HCT116 (cell line): ENCODE measurements around the gene BEND3. TPM values are rescaled to one million over a fixed set of nuclear protein-coding genes. Genes with fewer than 3 reads are reported as not detected.

ENCODE experiments used
- ATAC-seq: fragments of 200-7000 bp; cut with Tn5 transposase; 2 replicates; pipeline ENCODE4 v1.9.1; 2020; ENCODE audit warnings: mild to moderate bottlenecking, moderate library complexity
- BruUV-seq: library from RNA; stranded (reverse); fragments of 400-500 nt; replicated peaks from 2 replicates; lab custom pipeline; 2021; lab: Mats Ljungman, UMichigan
- CTCF ChIA-PET: fragments of 300-600 bp; sonication (Branson Sonifier 250); formaldehyde crosslinking; loops from one replicate; lab custom pipeline; 2021; ENCODE audit warnings: antibody characterized with exemption; lab: Charles Lee
- POLR2A ChIA-PET: fragments of 300-600, 350-600 bp; sonication (Branson Sonifier 250); formaldehyde crosslinking; loops from one replicate; lab custom pipeline; 2021; ENCODE audit warnings: antibody characterized with exemption; lab: Charles Lee
- RAD21 ChIA-PET, 2 experiments: fragments of 300-600 bp; sonication (Branson Sonifier 250); formaldehyde crosslinking; loops; one replicate each; lab custom pipeline; 2023; ENCODE audit warnings: low total read pairs in 2 of 2; ENCODE audit not compliant: uncharacterized antibody in 2 of 2, unreplicated experiment in 2 of 2, low non-redundant PET in 1 of 2; lab: Charles Lee
- DNase-seq: peaks from one replicate; pipeline ENCODE4 v3.0.0-alpha.2; 2010; ENCODE audit warnings: low read depth, low spot score
- H2AFZ ChIP-seq: fragments of 200-600 bp; shearing (Covaris generic), sonication (generic); 2 replicates; pipeline ENCODE4 v1.6.1; 2017; ENCODE audit warnings: low read depth, mixed run types, mixed read lengths, antibody characterized with exemption, low read length; ENCODE audit not compliant: poor library complexity, severe bottlenecking
- H3K27ac ChIP-seq: 2 replicates; pipeline ENCODE4 v1.5.1; 2012; ENCODE audit warnings: low read depth, low read length
- H3K27me3 ChIP-seq: fragments of 200-600 bp; sonication (generic); 2 replicates; pipeline ENCODE4 v1.6.1; 2016; ENCODE audit warnings: mixed run types, low read length, mixed read lengths; ENCODE audit not compliant: insufficient read depth
- H3K36me3 ChIP-seq, 2 experiments: fragments of 200-500 bp in 1 of 2; fragments of 200-600 bp in 1 of 2; sonication (Bioruptor generic) in 1 of 2; sonication (generic) in 1 of 2; 2 replicates each; pipeline versions ENCODE4 v1.5.1 to v1.6.1; 2014 to 2016; ENCODE audit warnings: low read length in 2 of 2, inconsistent platforms in 1 of 2, mixed read lengths in 1 of 2, mixed run types in 1 of 2; ENCODE audit not compliant: insufficient read depth in 2 of 2, control insufficient read depth in 1 of 2
- H3K4me1 ChIP-seq, 2 experiments: fragments of 200-600 bp in 1 of 2; sonication (generic) in 1 of 2; 2 replicates each; pipeline versions ENCODE4 v1.5.1 to v1.6.1; 2012 to 2017; ENCODE audit warnings: low read length in 2 of 2, inconsistent platforms in 1 of 2, mild to moderate bottlenecking in 1 of 2, mixed read lengths in 1 of 2, mixed run types in 1 of 2, moderate library complexity in 1 of 2; ENCODE audit not compliant: insufficient read depth in 2 of 2, control insufficient read depth in 1 of 2
- H3K4me2 ChIP-seq: fragments of 200-600 bp; sonication (generic); 2 replicates; pipeline ENCODE4 v1.6.1; 2017; ENCODE audit warnings: mixed run types, low read length, mixed read lengths
- H3K4me3 ChIP-seq, 2 experiments: fragments of 200-600 bp in 1 of 2; sonication (generic) in 1 of 2; replicated peaks in 1 of 2; 2 replicates each; pipeline ENCODE4 v1.5.1; 2011 to 2016; ENCODE audit warnings: low read length in 2 of 2, control low read depth in 1 of 2, low read depth in 1 of 2, mild to moderate bottlenecking in 1 of 2, mixed read lengths in 1 of 2, mixed run types in 1 of 2
- H3K79me2 ChIP-seq: fragments of 200-600 bp; sonication (generic); 2 replicates; pipeline ENCODE4 v1.6.1; 2017; ENCODE audit warnings: mild to moderate bottlenecking, mixed run types, low read length, moderate library complexity, mixed read lengths; ENCODE audit not compliant: insufficient read depth
- H3K9ac ChIP-seq: fragments of 200-600 bp; sonication (generic); 2 replicates; pipeline ENCODE4 v1.6.1; 2016; ENCODE audit warnings: low read length, mixed read lengths
- H3K9me2 ChIP-seq: fragments of 200-600 bp; sonication (generic), shearing (Covaris generic); 2 replicates; pipeline ENCODE4 v1.6.1; 2017; ENCODE audit warnings: mixed run types, mild to moderate bottlenecking, moderate library complexity; ENCODE audit not compliant: insufficient read depth
- H3K9me3 ChIP-seq, 2 experiments: fragments of 200-500 bp in 1 of 2; fragments of 200-600 bp in 1 of 2; sonication (Bioruptor generic) in 1 of 2; sonication (generic) in 1 of 2; 2 replicates each; pipeline ENCODE4 v1.6.1; 2014 to 2017; ENCODE audit warnings: low read length in 2 of 2, mixed read lengths in 2 of 2, inconsistent platforms in 1 of 2, low read depth in 1 of 2, mild to moderate bottlenecking in 1 of 2, mixed run types in 1 of 2, moderate library complexity in 1 of 2; ENCODE audit not compliant: control insufficient read depth in 1 of 2, insufficient read depth in 1 of 2
- H4K20me1 ChIP-seq: fragments of 200-600 bp; sonication (generic), shearing (Covaris generic); 2 replicates; pipeline ENCODE4 v1.6.1; 2017; ENCODE audit warnings: mixed run types, mild to moderate bottlenecking, moderate library complexity; ENCODE audit not compliant: insufficient read depth
- ATF3 ChIP-seq: IDR thresholded peaks from 2 replicates; pipeline ENCODE4 v1.6.1; 2012
- CTCF ChIP-seq, 3 experiments: fragments of 200-600 bp in 1 of 3; sonication (generic) in 1 of 3; IDR thresholded peaks in 2 of 3; conservative IDR thresholded peaks in 1 of 3; 2 replicates each; pipeline ENCODE4 v1.5.1; 2012 to 2017; ENCODE audit warnings: low read depth in 2 of 3, low read length in 2 of 3, antibody characterized with exemption in 1 of 3, borderline replicate concordance in 1 of 3, control low read depth in 1 of 3, mild to moderate bottlenecking in 1 of 3, mixed read lengths in 1 of 3, mixed run types in 1 of 3, moderate library complexity in 1 of 3; ENCODE audit not compliant: insufficient read depth in 1 of 3
- ELF1 ChIP-seq: IDR thresholded peaks from 2 replicates; pipeline ENCODE4 v1.6.1; 2012; ENCODE audit warnings: low read depth, borderline replicate concordance
- EZH2 ChIP-seq: fragments of 200-600 bp; sonication (generic); IDR thresholded peaks from 2 replicates; pipeline ENCODE4 v1.6.1; 2017; ENCODE audit warnings: antibody characterized with exemption, mixed run types
- FOSL1 ChIP-seq: IDR thresholded peaks from 2 replicates; pipeline ENCODE4 v1.6.1; 2012; ENCODE audit warnings: low read depth
- MAX ChIP-seq: IDR thresholded peaks from 2 replicates; pipeline ENCODE4 v1.6.1; 2012
- POLR2A ChIP-seq: IDR thresholded peaks from 2 replicates; pipeline ENCODE4 v1.7.0; 2011; ENCODE audit warnings: borderline replicate concordance; ENCODE audit not compliant: insufficient read depth, insufficient read length; ENCODE audit errors: extremely low read depth
- POLR2AphosphoS5 ChIP-seq: IDR thresholded peaks from 2 replicates; pipeline ENCODE4 v1.6.1; 2011; ENCODE audit warnings: mild to moderate bottlenecking, low read depth, low read length, moderate library complexity
- REST ChIP-seq: IDR thresholded peaks from 2 replicates; pipeline ENCODE4 v1.6.1; 2012; ENCODE audit warnings: low read depth
- SRF ChIP-seq: IDR thresholded peaks from 2 replicates; pipeline ENCODE4 v1.6.1; 2012; ENCODE audit warnings: low read depth
- YY1 ChIP-seq: IDR thresholded peaks from 2 replicates; pipeline ENCODE4 v1.6.1; 2011; ENCODE audit warnings: low read length, low read depth, moderate library complexity, mild to moderate bottlenecking; ENCODE audit not compliant: insufficient replicate concordance; ENCODE audit errors: extremely low read depth
- ZFX ChIP-seq: fragments of 450-650 bp; IDR thresholded peaks from 2 replicates; pipeline ENCODE4 v1.6.1; 2017
- ZNF274 ChIP-seq: fragments of 200-500 bp; sonication (Bioruptor generic); IDR thresholded peaks from 2 replicates; pipeline ENCODE4 v1.6.1; 2014; ENCODE audit warnings: mild to moderate bottlenecking, low read depth, low read length, inconsistent platforms
- intact Hi-C: fragments of 100-400 bp; cut with micrococcal nuclease; formaldehyde crosslinking; loops from 2 replicates; pipeline ENCODE4 v1.10.0; 2022
- total RNA-seq: library from RNA; stranded (reverse); gene quantifications from one replicate; pipeline ENCODE4 v1.2.1, GENCODE V29; 2021; ENCODE audit not compliant: unreplicated experiment

The BEND3 gene
- total RNA-seq, 1 experiment from 2014 or later = 6.3 TPM

- ATAC-seq (no peak), DNase-seq (no peak)
- intact Hi-C loops = no loop called here
- Histone ChIP-seq H3K4me1 (peaks cover 0 to 3% of the 10 kb centered on the region in 2 experiments; a peak in 1 of 4 replicates), H2AFZ (no peak overlapping the region)
- TF ChIP-seq YY1 = no peak
- TF ChIP-seq CTCF (IDR thresholded peaks at IDR 0.05 in 2 of 3, conservative IDR thresholded peaks at IDR 0.05 in 1 of 3; ENCODE audit: borderline replicate concordance in 1 of 3, insufficient read depth in 1 of 3, low read depth in 2 of 3, low read length in 2 of 3) = no peak
- TF ChIP-seq ZFX = no peak
- TF ChIP-seq POLR2AphosphoS5 = no peak
- no peak for TF ChIP-seq SRF
- TF ChIP-seq, all 23 proteins: peak for 0
- H3K36me3 ChIP-seq = no peaks in the 10 kb centered on the region
- no peaks in the 10 kb centered on the region for H4K20me1 ChIP-seq
- ChIA-PET RAD21 (interaction anchor here in 1 of 2 experiments (0.7 kb wide), 1 partner anchor 122 kb away, joined by 3 read pairs; no protein-coding TSS in a partner anchor), CTCF (no interaction called here), POLR2A (no interaction called here)
- H3K9me3 ChIP-seq = no peaks in the 10 kb centered on the region
- BruUV-seq = no TSS peak
- H3K4me2 ChIP-seq = no peak overlapping the region
- H3K9me2 ChIP-seq = no peaks in the 10 kb centered on the region
- H3K27me3 ChIP-seq = no peaks in the 10 kb centered on the region
- no peaks in the 10 kb centered on the region for H3K79me2 ChIP-seq
- no peak overlapping the region for H3K9ac ChIP-seq
- H3K27ac ChIP-seq = no peak overlapping the region
- no peak overlapping the region for H3K4me3 ChIP-seq
These were observed 9.7 kb downstream of the BEND3 start for GRCh38 chr6:107105511-107106116.

GRCh38 chr6:107103082-107103481 is 12.2 kb downstream of the BEND3 start:
- POLR2A ChIA-PET = no interaction called here
- BruUV-seq = no TSS peak
- CTCF ChIA-PET = interaction anchor here (1.8 kb wide), 1 partner anchor 11 kb away, joined by 5 read pairs; no protein-coding TSS in a partner anchor
- no peak; the same call in 1 of the 2 replicates for ATAC-seq
- TF ChIP-seq POLR2A (no peak), EZH2 (no peak), MAX (no peak), ZNF274 (no peak), FOSL1 (no peak), ELF1 (no peak), ATF3 (no peak), SRF (no peak), REST (no peak)
- Histone ChIP-seq H3K27ac (no peak overlapping the region), H3K36me3 (no peaks in the 10 kb centered on the region), H3K4me3 (no peak overlapping the region), H3K9me2 (no peaks in the 10 kb centered on the region), H3K27me3 (no peaks in the 10 kb centered on the region), H2AFZ (no peak overlapping the region), H4K20me1 (no peaks in the 10 kb centered on the region), H3K4me2 (no peak overlapping the region), H3K9me3 (no peaks in the 10 kb centered on the region), H3K4me1 (peaks cover 0 to 3% of the 10 kb centered on the region in 2 experiments; a peak in 1 of 4 replicates), H3K9ac (no peak overlapping the region), H3K79me2 (no peaks in the 10 kb centered on the region)
- no peak for DNase-seq
- intact Hi-C loops = no loop called here
- RAD21 ChIA-PET = no interaction called here
